CD4-positive, alpha-beta T cell treated with Interleukin-4 for 1 hour (primary cell): ENCODE results near the gene SIGMAR1.

ENCODE experiments used
- DNase-seq, 2 donors: peaks; one replicate each; pipeline ENCODE4 v3.0.0-alpha.2; 2020 to 2022

Gene SIGMAR1

GRCh38 chr9:34600908-34601307 is 36.7 kb downstream of the SIGMAR1 start:
- DNase-seq: no peak

GRCh38 chr9:34599546-34599945 is 38.0 kb downstream of the SIGMAR1 start:
- no peak for DNase-seq

- DNase-seq: no peak
These were observed 43.4 kb downstream of the SIGMAR1 start for GRCh38 chr9:34594177-34594576.

- no peak for DNase-seq
These were observed 44.5 kb downstream of the SIGMAR1 start for GRCh38 chr9:34592895-34593601.

- no peak for DNase-seq
These were observed 45.4 kb downstream of the SIGMAR1 start for GRCh38 chr9:34591917-34592866.

GRCh38 chr9:34591248-34591916 is 46.2 kb downstream of the SIGMAR1 start:
- peak; percentile 72 to 75 for DNase-seq

GRCh38 chr9:34590381-34591247 is 47.0 kb downstream of the SIGMAR1 start:
- no peak for DNase-seq

GRCh38 chr9:34589636-34590380 is 47.8 kb downstream of the SIGMAR1 start, which contains the start of gene CNTFR:
TSS of gene CNTFR (minus strand) at chr9:34589724. CDS start at chr9:34568981, 20,743 bp downstream.
- no peak for DNase-seq

GRCh38 chr9:34588671-34589635 is 48.6 kb downstream of the SIGMAR1 start:
- no peak for DNase-seq

- DNase-seq: no peak
These were observed 50.3 kb downstream of the SIGMAR1 start for GRCh38 chr9:34587271-34587670.

GRCh38 chr9:34585946-34586669 is 51.5 kb downstream of the SIGMAR1 start:
- DNase-seq: no peak

GRCh38 chr9:34584970-34585369 is 52.6 kb downstream of the SIGMAR1 start:
- no peak for DNase-seq
